ENCODE data around the gene TMOD2.

Gene TMOD2

DNA sequence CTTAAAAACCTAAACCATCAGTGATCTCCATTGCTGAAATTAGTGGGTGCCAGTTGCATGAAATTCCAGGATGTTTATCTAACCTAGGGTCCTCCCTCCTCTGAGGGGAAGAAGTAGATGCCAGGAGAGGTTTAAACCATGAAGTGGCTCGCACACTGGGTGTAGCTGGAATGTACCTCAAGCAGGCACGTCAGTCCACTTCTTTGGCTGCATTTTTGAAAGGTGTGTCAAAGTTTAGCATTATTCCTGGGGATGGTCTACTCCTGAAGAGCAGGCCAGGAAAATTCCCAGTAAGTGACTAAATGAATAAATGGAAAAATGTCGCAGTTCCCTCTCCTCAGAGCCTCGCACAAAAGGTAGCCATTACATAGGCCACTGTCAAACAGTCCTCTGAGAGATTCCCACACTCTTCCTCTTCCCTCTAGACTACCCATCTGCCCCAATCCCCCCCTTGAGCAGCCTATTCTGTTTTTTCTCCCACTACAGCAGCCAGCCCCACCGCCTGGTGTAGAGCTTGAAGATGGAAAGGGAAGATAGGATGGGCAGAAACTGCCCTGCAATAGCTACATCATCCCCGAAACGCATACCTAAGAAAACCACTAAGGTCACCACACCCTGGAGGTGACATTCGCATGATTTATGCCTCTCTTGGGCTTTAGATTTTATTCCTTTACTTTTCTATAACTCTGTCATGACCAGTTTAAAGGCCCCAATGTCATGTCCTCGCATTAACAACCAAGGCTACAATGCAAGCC, 77.4 kb downstream of the TMOD2 start:
- DNase-seq: no peak

DNA sequence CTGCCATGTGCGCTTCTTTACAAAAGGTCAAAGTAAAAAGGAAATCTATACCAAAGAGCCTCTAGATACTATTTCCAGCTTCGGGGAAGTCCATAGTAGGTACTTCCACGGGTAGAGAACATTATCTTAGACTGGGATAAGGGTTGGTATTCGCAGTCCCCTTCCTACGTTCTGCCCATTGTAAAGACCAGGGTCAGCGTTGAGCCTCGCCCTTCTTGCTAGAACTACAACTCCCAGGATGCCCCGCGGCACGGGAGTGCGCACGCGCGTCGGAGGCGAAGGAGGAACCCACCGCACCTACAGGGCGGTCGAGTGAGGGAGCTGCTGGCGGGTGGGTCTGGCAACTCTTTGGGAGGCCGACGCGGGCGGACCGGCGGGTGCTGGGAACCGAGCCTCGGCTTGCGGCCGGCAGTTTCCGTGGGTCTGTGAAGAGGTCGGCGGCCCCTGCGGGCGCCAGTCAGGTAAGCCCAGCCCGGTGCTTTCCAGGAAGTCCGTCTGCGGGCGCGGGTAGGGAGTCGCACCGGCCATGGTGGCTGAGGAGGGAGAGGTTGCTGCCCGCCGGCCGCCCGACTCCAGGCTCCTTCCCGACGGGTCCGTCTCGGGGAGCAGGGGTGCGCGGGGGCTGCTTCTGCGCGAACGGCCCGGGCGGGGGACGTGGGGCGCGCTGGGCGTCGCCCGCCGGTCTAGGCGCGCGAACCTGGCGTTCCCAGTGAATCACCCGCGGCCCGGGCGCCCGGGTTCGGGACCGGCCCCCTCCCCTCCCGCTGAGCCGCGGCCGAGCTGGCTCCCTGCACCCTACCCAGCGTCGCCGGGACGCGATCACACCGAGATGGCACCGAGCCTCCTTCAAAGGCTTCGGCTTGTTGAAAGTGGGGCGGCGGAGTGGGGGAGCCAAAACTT, 78.2 kb downstream of the TMOD2 start, which contains the start of gene TMOD3:
Gene TMOD3 (plus strand): TSS at position 278 of the 900 bp plus-strand sequence. CDS start 33,232 bp downstream, outside the sequence.
- peak; percentile 96 for DNase-seq

DNA sequence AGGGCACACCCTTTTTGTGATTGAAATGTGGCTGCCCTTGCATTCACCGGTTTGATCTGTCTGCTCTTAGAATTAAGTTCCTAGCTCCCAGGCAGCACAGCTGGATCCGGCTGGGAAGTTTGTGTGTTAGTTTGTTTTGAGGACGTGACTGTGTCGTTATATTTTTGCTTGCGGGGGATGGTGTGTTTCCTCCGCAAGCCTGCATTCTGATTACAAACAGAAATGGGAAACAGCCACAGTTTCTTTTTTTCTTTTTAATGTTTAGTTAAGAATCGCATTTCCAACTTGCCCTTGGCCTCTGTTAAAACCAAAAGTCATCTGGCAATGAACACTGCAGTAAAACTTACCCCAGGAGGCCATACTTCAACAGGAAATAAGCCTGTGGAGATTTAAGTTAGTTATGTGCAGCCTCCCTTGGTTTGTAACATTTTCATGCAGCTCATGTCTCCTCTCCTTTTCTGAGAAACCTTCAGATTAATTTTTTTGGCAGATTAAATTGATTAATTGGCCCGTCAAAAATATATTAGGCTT, 78.9 kb downstream of the TMOD2 start:
- DNase-seq: peak; percentile 65

DNA sequence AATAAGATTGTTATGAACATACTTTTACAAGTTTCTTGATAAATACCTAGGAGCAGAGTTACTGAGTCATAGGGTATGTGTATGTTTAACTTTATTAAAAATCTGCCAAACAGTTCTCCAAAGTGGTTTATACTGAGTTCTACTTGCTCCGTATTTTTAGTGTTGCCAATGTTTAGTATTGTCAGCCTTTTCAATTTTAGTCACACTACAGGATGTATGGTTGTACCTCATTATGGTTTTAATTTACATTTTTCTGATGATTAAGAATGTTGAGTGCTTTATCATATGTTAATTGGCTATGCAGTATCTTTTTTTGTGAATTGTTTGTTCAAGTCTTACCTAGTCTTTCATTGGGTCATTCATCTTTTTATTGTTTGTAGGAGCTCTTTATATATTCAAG, 82.4 kb downstream of the TMOD2 start:
- no peak for DNase-seq

DNA sequence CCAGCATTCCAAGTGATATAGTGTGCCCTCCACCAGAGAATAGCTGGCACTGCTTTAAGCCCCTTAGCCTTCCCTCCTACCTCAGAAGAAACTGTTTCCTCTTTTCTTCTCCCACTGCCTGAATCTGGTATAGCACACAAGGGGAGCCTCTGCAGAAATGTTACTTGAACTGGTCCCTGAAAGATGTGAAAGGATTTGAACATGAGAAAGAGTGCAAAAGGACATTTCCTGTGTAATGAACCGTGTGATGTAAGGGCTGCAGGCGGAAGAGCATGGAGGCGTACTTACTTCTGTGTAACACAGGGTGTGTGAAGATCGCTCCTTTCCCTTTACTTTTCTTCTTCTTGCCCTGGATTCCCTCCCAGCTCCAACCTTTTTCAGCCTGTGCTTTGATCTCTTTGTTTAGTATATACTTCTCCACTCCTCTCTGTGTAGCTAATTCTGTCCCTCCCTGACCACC, 86.4 kb downstream of the TMOD2 start:
- peak; percentile 72 for DNase-seq

DNA sequence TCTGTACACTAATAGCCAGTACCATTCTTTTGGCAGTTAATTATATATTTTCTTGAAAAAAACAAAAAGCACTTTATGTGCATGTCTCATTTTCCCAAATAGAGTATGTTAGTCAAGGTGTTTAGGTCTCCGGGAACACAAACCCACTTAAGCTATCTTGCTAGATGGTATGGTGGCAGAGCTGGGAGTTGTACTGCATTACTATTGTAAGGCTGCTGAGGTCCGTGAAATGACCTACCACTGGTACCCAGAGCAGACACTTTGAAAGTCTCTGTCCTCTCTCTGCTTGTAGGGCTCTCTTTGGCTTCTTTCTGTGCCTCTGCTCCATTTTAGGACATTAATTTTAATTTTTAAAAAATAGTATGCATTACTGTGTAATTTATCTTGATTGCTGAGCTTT, 86.9 kb downstream of the TMOD2 start:
- peak; percentile 72 for DNase-seq

DNA sequence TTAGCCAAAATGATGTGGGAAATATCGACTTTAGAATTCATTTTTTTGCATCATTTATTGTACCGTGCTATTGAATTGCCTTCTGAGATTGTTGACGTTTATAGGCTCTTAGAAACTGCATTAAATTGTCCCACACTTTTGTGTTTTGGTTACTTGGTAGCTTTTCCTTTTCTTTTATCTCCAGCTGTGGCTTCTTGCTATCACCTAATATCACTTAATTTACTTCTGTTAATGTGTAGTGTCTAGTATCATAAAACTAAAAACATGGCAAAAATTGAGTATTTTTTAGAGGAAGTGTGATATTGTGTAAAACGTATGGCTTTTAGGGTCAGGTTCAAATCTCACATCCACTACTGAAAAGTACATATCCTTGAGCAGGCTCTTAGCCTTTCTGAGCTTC, 89.3 kb downstream of the TMOD2 start:
- no peak for DNase-seq

DNA sequence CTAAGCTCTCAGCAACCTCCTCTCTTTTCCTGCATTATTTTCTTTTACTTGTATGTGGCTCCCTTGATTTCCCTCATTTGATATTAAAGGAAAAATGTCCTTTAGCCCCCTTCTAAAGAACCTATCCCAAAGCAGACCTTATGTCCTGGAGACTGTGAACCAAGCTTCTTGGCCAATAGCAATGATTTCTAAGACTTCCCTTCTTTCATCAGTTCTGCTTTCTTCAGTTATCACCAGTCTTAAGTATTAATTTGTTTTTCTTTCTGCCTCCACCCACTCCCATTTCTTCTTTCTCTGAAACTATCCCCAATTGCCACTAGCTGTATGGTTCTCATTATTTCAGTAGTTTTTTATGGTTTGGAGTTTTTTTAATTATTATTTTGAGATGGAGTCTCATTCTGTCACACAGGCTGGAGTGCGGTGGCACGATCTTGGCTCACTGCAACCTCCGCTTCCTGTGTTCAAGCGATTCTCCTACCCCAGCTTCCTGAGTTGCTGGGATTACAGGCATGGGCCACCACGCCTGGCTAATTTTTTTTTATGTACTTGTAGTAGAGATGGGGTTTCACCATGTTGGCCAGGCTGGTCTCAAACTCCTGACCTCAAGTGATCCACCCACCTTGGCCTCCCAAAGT, 90.1 kb downstream of the TMOD2 start:
- DNase-seq: no peak

DNA sequence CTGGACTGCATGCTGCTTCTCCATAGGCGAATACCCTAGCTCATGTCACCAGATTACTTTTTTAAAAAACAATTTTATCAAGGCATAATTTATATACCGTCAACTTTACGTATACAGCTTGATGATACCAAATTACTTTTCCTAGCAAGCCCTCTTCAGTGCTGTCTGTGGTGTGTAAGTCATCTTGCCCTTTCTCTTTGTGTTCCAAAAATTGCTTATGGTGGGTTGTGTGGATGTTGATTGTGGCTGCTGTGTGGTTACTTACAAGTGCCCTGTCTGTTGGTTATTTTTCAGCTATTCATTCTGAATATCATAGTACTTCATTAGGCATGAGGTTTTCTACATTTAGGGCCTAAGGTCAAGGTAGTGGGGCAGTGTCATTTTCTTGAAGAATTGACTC, 90.9 kb downstream of the TMOD2 start:
- no peak for DNase-seq

DNA sequence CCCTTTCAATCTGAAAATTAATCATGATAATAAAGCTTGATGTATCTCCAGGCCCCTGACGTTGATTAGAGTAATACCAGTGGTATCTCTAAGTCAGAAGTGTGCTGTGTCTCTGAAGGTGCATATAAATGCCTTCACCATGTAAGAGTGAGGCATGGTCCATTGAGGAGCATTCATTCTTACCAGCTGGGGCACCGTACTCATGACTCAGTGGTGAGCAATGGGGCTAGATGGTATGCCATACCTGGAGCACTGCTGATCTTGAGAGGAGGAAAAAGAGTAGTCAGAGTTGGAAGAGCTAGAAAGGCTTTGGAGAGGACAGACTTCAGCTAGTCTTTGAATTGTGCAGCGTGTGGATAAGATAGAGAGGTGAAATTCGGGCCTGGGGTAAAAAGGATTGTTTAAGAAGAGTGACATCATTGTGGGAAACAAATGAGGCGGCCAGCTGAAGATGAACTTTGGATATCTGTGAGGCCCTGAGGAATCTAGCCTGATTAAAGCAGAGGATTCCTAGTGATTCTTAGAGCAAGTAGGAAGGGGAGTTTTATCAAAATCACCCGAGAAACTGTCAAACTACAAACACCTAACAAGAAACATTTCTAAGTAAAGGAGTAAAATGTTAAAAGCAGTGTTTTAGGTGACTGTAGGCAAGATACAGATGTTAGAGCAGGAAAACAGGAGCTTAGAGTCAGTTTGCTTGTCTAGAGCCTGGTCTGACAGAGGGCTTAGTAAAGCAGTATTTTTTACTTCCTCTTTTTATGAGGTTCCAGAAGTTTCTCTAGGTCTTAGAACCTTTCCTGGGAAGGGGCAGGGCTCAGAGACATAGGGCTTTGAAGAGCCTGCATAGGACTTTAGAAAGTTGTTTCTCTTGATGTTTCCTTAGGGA, 91.7 kb downstream of the TMOD2 start:
- no peak for DNase-seq

DNA sequence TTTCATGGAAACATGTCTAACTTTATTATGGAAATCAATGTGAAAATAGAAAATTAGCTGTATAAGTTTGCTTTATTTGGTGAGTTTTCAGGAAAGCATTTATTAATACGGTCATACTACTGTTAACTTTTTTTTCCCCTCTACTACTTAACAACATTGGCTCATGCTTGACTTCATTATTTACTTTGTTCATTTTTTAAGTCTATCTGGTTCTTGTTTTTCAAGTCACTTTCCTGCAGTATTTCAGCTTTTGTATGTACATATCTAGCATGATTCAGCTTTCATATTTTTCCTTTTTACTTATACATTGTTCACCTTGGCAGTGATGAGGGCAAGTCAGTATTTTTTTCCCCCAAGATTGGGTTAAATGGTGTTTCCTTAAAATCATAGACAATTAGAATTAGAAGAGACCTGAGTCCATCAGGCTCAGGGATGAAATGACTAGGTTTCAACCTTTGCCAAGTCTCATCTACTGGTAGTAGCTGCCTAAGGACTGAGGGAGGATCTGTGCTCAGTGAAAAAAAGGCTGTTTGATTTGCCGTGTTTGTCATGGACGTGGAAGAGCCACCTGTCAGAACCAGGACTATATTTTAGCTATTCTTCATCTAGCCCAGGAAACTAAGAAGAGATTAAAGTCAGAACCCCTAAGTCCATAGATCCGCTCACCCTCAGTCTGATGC, 93.5 kb downstream of the TMOD2 start:
- peak; percentile 50 for DNase-seq

DNA sequence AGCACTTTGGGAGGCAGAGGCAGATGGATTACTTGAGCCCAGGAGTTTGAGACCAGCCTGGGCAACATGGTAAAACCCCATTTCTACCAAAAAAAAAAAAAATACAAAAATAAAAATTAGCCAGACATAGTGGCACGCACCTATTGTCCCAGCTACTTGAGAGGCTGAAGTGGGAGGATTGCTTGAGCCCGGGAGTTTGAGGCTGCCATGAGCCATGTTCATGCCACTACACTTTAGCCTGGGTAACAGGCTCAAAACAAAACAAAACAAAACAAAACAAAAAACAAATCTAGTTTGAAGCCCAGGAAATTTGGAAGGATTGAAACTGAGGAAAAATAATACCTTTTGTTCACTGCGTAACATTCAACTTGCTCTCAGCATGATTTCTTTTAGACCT, 94.7 kb downstream of the TMOD2 start:
- no peak for DNase-seq

DNA sequence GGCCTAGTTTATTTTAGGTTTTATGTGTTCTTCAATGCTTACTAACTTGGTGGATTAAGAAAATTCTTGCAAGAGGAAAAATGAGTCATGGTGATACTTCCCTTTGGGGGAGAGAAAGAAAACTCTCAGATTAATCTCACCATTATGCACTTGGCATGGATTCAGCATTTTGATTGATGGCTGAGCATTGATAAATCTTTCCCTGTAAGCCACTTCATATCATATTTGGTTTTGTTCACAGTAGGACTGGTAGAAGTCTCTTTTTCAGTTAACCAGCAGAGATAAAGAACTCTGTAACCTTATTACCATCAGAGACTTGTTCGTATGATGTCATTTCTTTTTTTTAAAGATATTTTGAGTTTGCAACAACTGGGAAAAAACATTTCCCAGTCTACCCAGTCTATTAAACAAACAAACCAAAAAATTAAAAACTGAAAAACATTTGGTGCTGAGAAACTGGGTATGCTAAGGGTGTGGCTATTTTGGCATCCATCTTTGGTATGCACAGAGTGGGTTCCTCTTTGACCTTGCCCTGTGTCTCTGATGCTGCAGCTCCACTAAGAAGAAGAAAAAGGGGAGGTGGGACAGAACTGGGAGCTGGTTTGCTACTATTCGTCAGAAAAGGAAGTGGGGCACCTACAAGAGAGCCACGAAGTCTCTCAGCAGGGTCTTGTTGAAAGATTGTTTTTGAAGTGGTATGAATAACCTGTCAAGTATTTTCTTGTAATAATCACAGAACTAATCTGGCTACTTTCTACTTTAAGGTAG, 95.2 kb downstream of the TMOD2 start:
- peak; percentile 46 for DNase-seq

DNA sequence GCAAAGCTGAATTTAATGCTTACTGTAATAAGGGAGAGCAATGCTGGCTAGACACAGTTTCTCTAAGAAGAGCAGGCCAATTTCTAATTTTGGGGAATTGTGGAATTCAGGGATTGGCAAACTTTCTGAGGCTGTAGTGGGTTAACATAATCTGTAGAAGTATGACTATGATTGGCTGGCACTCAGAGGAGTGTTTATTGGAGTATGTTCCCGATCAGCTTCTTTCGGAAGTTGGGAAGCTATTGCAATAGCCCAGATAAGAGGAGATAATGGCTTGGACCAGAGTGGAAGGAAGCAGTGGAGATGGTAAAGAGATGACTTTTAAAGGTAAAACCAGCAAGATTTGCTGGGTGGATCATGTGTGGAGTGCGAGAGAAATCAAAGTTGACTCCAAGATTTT, 97.4 kb downstream of the TMOD2 start:
- DNase-seq: no peak

DNA sequence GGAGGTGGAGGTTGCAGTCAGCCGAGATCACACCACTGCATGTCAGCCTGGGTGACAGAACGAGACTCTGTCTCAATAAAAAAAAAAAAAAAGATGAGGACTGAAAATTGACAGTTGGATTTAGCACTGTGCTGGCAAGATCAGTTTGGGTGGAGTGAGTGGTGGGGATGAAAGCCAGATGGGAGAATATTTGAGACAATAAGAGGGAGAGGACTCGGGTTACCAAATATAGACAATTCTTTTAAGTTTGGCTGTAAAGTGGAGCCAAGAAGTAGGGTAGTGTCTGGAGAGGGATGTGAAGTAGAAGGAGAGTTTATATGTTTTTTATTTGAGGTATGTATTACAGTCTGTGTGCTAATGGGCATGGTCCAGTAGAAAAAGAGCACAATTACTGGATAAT, 98.5 kb downstream of the TMOD2 start:
- DNase-seq: peak; percentile 75

DNA sequence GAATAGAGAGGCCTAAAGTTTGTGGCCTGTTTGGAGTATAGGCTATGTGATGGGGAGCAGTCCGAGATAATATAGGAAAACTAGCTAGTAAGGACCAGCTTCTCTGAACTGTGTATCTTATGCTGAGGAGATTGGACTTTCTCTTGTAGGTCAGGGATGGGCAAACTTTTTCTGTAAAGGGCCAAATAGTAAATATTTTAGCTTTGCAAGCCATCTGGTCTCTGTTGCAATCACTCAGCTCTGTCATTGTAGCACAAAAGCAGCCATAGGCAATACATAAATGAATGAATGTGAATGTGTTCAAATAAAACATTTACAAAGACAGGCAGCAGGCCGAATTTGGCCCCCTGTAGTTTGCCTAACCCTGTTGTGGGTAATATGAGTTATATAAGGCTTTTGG, 102.6 kb downstream of the TMOD2 start:
- peak; percentile 72 for DNase-seq

DNA sequence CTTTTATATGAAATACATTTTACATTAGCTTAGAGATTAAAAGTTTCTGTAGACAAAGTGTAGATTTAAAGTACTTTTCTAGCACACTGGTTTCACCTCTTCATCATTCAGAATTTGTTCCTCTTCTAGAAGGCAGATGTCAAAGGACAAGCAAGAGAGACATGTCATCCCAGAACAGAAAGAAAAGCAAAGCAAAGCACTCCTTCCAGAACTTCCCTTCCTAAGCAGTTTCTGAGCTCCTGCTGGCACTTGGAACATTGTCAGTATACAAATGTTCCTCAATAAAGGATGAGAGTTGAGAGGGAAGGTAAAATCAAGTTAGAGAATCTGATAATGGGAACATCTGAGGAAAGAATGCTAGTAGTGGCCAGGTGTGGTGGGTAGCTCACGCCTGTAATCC, 104.2 kb downstream of the TMOD2 start:
- no peak for DNase-seq

DNA sequence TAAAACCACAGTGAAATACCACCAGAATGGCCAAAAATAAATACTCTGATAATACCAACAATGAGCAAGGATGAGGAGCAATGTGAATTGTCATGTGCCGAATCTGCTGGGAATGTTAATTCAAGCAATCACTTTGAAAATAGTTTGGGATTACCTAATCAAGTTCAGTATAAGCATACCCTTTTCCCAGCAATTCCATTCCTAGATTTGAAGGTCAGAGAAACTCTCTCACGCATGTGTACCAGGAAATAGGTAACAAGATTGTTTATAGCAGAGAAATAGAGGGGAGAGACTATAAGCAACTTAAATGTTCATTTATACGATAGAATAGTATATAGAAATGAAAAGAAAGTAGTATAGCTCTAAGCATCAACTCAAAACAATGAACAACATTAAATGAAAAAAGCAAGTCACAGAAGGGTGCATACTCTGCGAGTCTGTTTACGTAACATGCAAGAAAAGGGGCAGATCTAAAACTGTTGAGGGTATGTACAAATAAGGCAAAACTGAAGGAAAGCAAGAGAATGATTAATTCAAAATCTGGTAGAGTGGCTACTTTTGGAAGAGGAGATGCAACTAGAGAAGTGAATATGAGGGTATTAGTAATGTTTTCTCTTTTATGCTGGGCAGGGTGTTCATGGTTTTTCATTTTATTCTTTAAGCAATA, 105.5 kb downstream of the TMOD2 start:
- no peak for DNase-seq

DNA sequence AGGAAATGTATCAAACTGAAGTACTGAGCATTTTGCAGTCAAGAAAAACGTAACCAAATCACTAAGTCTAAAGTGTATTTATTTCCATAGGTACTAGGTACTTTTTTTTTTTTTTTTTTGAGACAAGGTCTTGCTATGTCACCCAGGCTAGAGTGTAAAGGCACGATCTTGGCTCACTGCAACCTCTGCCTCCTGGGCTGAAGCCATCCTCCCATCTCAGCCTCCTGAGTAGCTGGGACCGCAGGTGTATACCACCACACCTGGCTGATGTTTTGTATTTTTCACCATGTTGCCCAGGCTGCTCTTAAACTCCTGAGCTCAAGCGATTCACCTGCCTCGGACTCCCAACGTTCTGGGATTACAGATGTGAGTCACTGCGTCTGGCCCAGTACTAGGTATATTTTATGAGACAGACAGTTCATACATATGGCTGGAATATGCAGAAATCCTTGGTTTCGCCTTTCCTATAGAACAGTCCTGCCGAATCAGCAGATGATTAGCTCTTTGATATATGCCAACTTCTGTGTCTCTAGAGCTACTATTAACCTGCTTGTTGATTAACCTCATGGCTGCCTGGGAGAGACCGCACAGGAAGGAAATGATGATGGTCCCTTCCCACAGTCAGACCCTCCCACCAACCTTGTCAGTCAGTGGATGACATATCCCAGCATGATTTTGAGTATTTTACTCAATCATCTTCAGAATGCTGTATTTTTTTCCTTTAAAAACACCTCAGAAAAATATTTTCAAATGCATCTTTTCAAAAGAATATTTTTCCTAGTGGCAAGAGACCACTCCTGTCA, 110.4 kb downstream of the TMOD2 start:
- no peak for DNase-seq
